Right lobe of liver (tissue), 6 donors: ENCODE results near the gene FUBP3. TPM values are rescaled to one million over a fixed set of nuclear protein-coding genes. Genes with fewer than 3 reads are reported as not detected.

Experiments
- ATAC-seq, 4 donors: fragments of 200-7000 bp; cut with Tn5 transposase; one replicate each; pipeline ENCODE4 v1.9.1; 2020; ENCODE audit warnings: mild to moderate bottlenecking in 4 of 4, moderate library complexity in 4 of 4
- DNase-seq, 3 donors: peaks; one replicate each; pipeline ENCODE4 v3.0.0-alpha.2; 2020
- H3K27ac ChIP-seq, 3 donors: fragments of 200-600 bp; one replicate each; pipeline ENCODE4 v1.8.0; 2022
- H3K27me3 ChIP-seq, 2 donors: fragments of 200-600 bp; one replicate each; pipeline ENCODE4 v1.8.0; 2022
- H3K36me3 ChIP-seq, 4 donors: fragments of 200-600 bp; sonication (generic) in 1 of 4; one replicate each; pipeline versions ENCODE4 v1.5.1 to v1.8.0; 2017 to 2022; ENCODE audit warnings: control low read depth in 1 of 4
- H3K4me1 ChIP-seq, 4 donors: fragments of 200-600 bp; sonication (generic) in 1 of 4; one replicate each; pipeline versions ENCODE4 v1.5.1 to v1.8.0; 2017 to 2022; ENCODE audit warnings: control low read depth in 1 of 4
- H3K4me3 ChIP-seq, 3 donors: fragments of 200-600 bp; one replicate each; pipeline ENCODE4 v1.8.0; 2022
- H3K9me3 ChIP-seq, 4 donors: fragments of 200-600 bp; sonication (generic) in 1 of 4; one replicate each; pipeline versions ENCODE4 v1.5.1 to v1.8.0; 2017 to 2022; ENCODE audit warnings: control low read depth in 1 of 4
- CTCF ChIP-seq, 4 donors: fragments of 200-600 bp in 3 of 4; fragments of 450-650 bp in 1 of 4; IDR thresholded peaks; one replicate each; pipeline versions ENCODE4 v1.5.1 to v1.8.0; 2016 to 2022; ENCODE audit warnings: antibody characterized with exemption in 4 of 4, mild to moderate bottlenecking in 2 of 4
- POLR2A ChIP-seq: fragments of 450-650 bp; IDR thresholded peaks from one replicate; pipeline ENCODE4 v1.6.1; 2017; ENCODE audit warnings: antibody characterized with exemption, mild to moderate bottlenecking
- WGBS: methylation state at CpG from one replicate; pipeline ENCODE4 v1.1.6; 2018; ENCODE audit warnings: low coverage, low lambda C conversion rate; ENCODE audit not compliant: insufficient coverage; ENCODE audit errors: missing lambda C conversion rate; 5-methylcytosine and 5-hydroxymethylcytosine counted together
- intact Hi-C, 2 donors: fragments of 100-400 bp; cut with DNase I; formaldehyde crosslinking; loops; one replicate each; pipeline versions ENCODE4 v1.11.2 to v1.14.1; 2022
- total RNA-seq, 6 experiments: library from RNA; depleted of rRNA in 2 of 6; stranded (reverse); fragments of >200 nt in 2 of 6; fragmentation: NEBNext Ultra II Directional in 3 of 6; extraction: Animal tissue kit (Norgen Biotek cat#: 25700) in 3 of 6; gene quantifications; one replicate each; pipeline versions ENCODE4 v1.1.0 to v1.2.4, GENCODE V29; 2016 to 2023
- donor health status: DM: no; HTN: yes; CAD: no.
- donor health status: DM: no; HTN: no; CAD: no.
- donor health status: DM: no; HTN: no; CAD: no.
- donor health status: DM: no; HTN: yes; CAD: no.
- donor health status: DM: no; HTN: yes; CAD: no.

The FUBP3 gene
- total RNA-seq, 6 experiments from 2014 or later, result 21.3 to 35.7 (median 25.2) TPM

GRCh38 chr9:130541533-130541932 lies 37.8 kb upstream of the FUBP3 start:
- WGBS, result 67% methylated on average over 1 of the region's 2 CpGs
- Histone ChIP-seq H3K4me1 (peaks cover 0 to 4% (median 0%) of the 10 kb centered on the region in 4 donors), H3K4me3 (no peak overlapping the region), H3K36me3 (no peaks in the 10 kb centered on the region), H3K27ac (no peak overlapping the region), H3K9me3 (no peaks in the 10 kb centered on the region), H3K27me3 (no peaks in the 10 kb centered on the region)
- ATAC-seq (no peak), DNase-seq (no peak)
- intact Hi-C loops, result no loop called here
- TF ChIP-seq CTCF (IDR thresholded peaks at IDR 0.05) (no peak), POLR2A (no peak)

GRCh38 chr9:130542038-130542437 lies 37.3 kb upstream of the FUBP3 start:
- no peaks in the 10 kb centered on the region for H3K27me3 ChIP-seq

GRCh38 chr9:130542457-130543228 lies 36.7 kb upstream of the FUBP3 start:
- DNase-seq, result no peak
- no peak for TF ChIP-seq POLR2A
- TF ChIP-seq CTCF (IDR thresholded peaks at IDR 0.05), result no peak
- intact Hi-C loops, result no loop called here
- Histone ChIP-seq H3K4me3 (no peak overlapping the region), H3K9me3 (no peaks in the 10 kb centered on the region), H3K27me3 (no peaks in the 10 kb centered on the region), H3K27ac (no peak overlapping the region), H3K4me1 (peaks cover 0 to 5% (median 0%) of the 10 kb centered on the region in 4 donors), H3K36me3 (no peaks in the 10 kb centered on the region)
- no peak for ATAC-seq
- WGBS, result 66% methylated on average over 5 of the region's 7 CpGs

More at GRCh38 chr9:130542038-130542437, 37.3 kb upstream of the FUBP3 start:
- Histone ChIP-seq H3K9me3 (no peaks in the 10 kb centered on the region), H3K4me1 (peaks cover 0 to 4% (median 0%) of the 10 kb centered on the region in 4 donors), H3K4me3 (no peak overlapping the region), H3K27ac (no peak overlapping the region), H3K36me3 (no peaks in the 10 kb centered on the region)
- DNase-seq, result no peak
- intact Hi-C loops, result no loop called here
- 76% methylated on average over 3 of the region's 5 CpGs for WGBS
- no peak for TF ChIP-seq CTCF (IDR thresholded peaks at IDR 0.05)
- TF ChIP-seq POLR2A, result no peak
- no peak for ATAC-seq

GRCh38 chr9:130543368-130543767 lies 36.0 kb upstream of the FUBP3 start:
- WGBS, result 87% methylated on average over 6 of the region's 8 CpGs
- no peak overlapping the region for H3K4me3 ChIP-seq
- DNase-seq (no peak), ATAC-seq (no peak)
- intact Hi-C loops, result no loop called here
- peaks cover 0 to 12% (median 0%) of the 10 kb centered on the region in 4 donors for H3K4me1 ChIP-seq
- H3K27ac ChIP-seq, result no peak overlapping the region
- no peaks in the 10 kb centered on the region for H3K36me3 ChIP-seq
- no peaks in the 10 kb centered on the region for H3K9me3 ChIP-seq
- TF ChIP-seq CTCF (IDR thresholded peaks at IDR 0.05) (no peak), POLR2A (no peak)
- no peaks in the 10 kb centered on the region for H3K27me3 ChIP-seq
